Measurements from ENCODE around the gene SGTA. TPM values are rescaled to one million over a fixed set of nuclear protein-coding genes. Genes with fewer than 3 reads are reported as not detected.
"Not testable (repeated sequence)": the region's sequence is repeated elsewhere in the genome, so short reads cannot be mapped to it uniquely, and the experiment has no call there.

Gene SGTA
- total RNA-seq, 2 donors from 2014 or later, result 52.3 to 60.9 TPM

- no peak for DNase-seq (ENCODE audit: low spot score)
- H3K36me3 ChIP-seq, result no peaks in the 10 kb centered on the region
- no peak overlapping the region for H3K27ac ChIP-seq
- peaks cover 0 to 6% of the 10 kb centered on the region in 2 donors for H3K9me3 ChIP-seq
- H3K4me1 ChIP-seq, result peaks cover 0 to 13% of the 10 kb centered on the region in 2 donors
- no peak for TF ChIP-seq CTCF (IDR thresholded peaks at IDR 0.05)
- no peak overlapping the region for H3K4me3 ChIP-seq
- no peaks in the 10 kb centered on the region for H3K27me3 ChIP-seq
Measured at GRCh38 chr19:2715470-2716274, 67.4 kb downstream of the SGTA start.

GRCh38 chr19:2714531-2715269 lies 68.4 kb downstream of the SGTA start:
- Histone ChIP-seq H3K4me3 (no peak overlapping the region), H3K4me1 (peaks cover 0 to 5% of the 10 kb centered on the region in 2 donors), H3K36me3 (no peaks in the 10 kb centered on the region), H3K27me3 (no peaks in the 10 kb centered on the region), H3K9me3 (peaks cover 0 to 6% of the 10 kb centered on the region in 2 donors), H3K27ac (no peak overlapping the region)
- no peak for DNase-seq (ENCODE audit: low spot score)
- TF ChIP-seq CTCF (IDR thresholded peaks at IDR 0.05), result no peak

GRCh38 chr19:2714102-2714501 lies 69.0 kb downstream of the SGTA start:
- H3K4me1 ChIP-seq; H3K27ac ChIP-seq; H3K9me3 ChIP-seq; H3K27me3 ChIP-seq; H3K36me3 ChIP-seq; DNase-seq (ENCODE audit: low spot score); H3K4me3 ChIP-seq: not testable (repeated sequence)

GRCh38 chr19:2713170-2713569 lies 69.9 kb downstream of the SGTA start:
- H3K36me3 ChIP-seq; DNase-seq (ENCODE audit: low spot score); H3K27ac ChIP-seq; H3K4me3 ChIP-seq; H3K27me3 ChIP-seq; H3K4me1 ChIP-seq; H3K9me3 ChIP-seq: not testable (repeated sequence)

GRCh38 chr19:2711875-2712205 lies 71.2 kb downstream of the SGTA start:
- Histone ChIP-seq H3K27ac (no peak overlapping the region), H3K4me1 (no peaks in the 10 kb centered on the region), H3K4me3 (no peak overlapping the region), H3K36me3 (no peaks in the 10 kb centered on the region), H3K27me3 (no peaks in the 10 kb centered on the region), H3K9me3 (peaks cover 0 to 6% of the 10 kb centered on the region in 2 donors)
- DNase-seq (ENCODE audit: low spot score), result no peak
- TF ChIP-seq CTCF (IDR thresholded peaks at IDR 0.05), result no peak

GRCh38 chr19:2711172-2711874 lies 71.8 kb downstream of the SGTA start:
- Histone ChIP-seq H3K27ac (no peak overlapping the region), H3K36me3 (no peaks in the 10 kb centered on the region), H3K4me3 (no peak overlapping the region), H3K27me3 (no peaks in the 10 kb centered on the region), H3K9me3 (peaks cover 0 to 6% of the 10 kb centered on the region in 2 donors), H3K4me1 (no peaks in the 10 kb centered on the region)
- no peak for TF ChIP-seq CTCF (IDR thresholded peaks at IDR 0.05)
- no peak for DNase-seq (ENCODE audit: low spot score)

Measured in right atrium auricular region (tissue), 2 donors.